ENCODE data around the gene GABRD. TPM values are rescaled to one million over a fixed set of nuclear protein-coding genes. Genes with fewer than 3 reads are reported as not detected.

GABRD gene
- total and polyA plus RNA-seq, 2 donors (not counting 3 experiments of a cell fraction or from before 2014, with no cell fraction given), result not detected

DNA sequence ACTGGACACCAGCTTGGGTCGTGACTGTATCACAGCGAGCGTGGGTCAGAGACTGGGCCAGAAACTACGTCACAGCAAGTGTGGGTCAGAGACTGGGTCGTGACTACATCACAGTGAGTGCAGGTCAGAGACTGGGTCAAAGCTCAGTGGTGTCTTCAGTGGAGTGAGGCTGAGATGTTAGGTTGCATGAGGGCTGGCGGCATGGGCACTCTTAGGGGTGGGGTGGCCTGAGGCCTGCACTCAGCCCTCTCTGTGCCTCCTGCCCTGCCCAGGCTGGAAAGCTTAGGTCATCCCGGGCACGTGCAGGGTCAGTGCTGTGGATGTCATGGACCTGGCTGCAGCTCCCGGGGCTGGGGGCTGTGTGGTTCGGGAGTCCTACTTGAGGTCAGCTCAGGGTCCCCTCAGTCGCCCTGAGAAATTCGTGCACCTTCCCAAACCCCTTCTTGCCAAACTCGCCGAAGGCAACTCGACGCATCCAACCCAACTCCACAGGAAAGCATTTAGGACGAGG is 34.5 kb upstream of the GABRD start:
- Histone ChIP-seq H4K20me1 (replicated peaks; ENCODE audit: control insufficient read depth, extremely low read depth, insufficient read depth, low read length) (no peaks in the 10 kb centered on the region), H3K27ac (ENCODE audit: insufficient read depth, low read depth, low read length) (no peak overlapping the region), H3K9me3 (replicated peaks; ENCODE audit: control insufficient read depth, insufficient read depth, low read length) (no peaks in the 10 kb centered on the region), H3K9ac (replicated peaks; ENCODE audit: extremely low read depth, insufficient read depth, low read length) (no peak overlapping the region), H3K9me1 (replicated peaks; ENCODE audit: control insufficient read depth, extremely low read depth, insufficient read depth, low read length) (no peaks in the 10 kb centered on the region), H3K4me2 (ENCODE audit: insufficient read depth, low read length) (no peak overlapping the region), H3K27me3 (ENCODE audit: control insufficient read depth in 2 of 2, insufficient read depth in 2 of 2, low read length in 2 of 2) (no peaks in the 10 kb centered on the region), H3K36me3 (ENCODE audit: control insufficient read depth in 2 of 2, extremely low read depth in 1 of 2, insufficient read depth in 2 of 2, low read length in 2 of 2) (no peaks in the 10 kb centered on the region), H3K79me2 (ENCODE audit: control insufficient read depth, insufficient read depth, low read length) (no peaks in the 10 kb centered on the region), H2AFZ (ENCODE audit: low read depth, low read length) (no peak overlapping the region), H3K4me3 (replicated peaks in 1 of 3; ENCODE audit: insufficient read depth in 1 of 3, low read depth in 1 of 3, low read length in 3 of 3) (no peak overlapping the region), H3K4me1 (ENCODE audit: control insufficient read depth, extremely low read depth, insufficient read depth, low read length) (no peaks in the 10 kb centered on the region)
- no peak for FAIRE-seq
- no TSS peak for BruUV-seq (replicated peaks)
- intact Hi-C loops (cut with micrococcal nuclease) (no loop called here), dilution Hi-C loops (cut with MboI; ENCODE audit: extremely low pct_ligation_motif_present, low sequenced_read_pairs) (no loop called here)
- TF ChIP-seq MYC (IDR thresholded peaks at IDR 0.05; ENCODE audit: low read depth, low read length), result no peak
- TF ChIP-seq EZH2 (IDR thresholded peaks at IDR 0.05; ENCODE audit: borderline replicate concordance, low read depth, low read length, severe bottlenecking), result no peak
- no peak for TF ChIP-seq MAX (IDR thresholded peaks at IDR 0.05; ENCODE audit: insufficient read depth, insufficient read length)
- no peak for TF ChIP-seq JUN (IDR thresholded peaks at IDR 0.05; ENCODE audit: borderline replicate concordance, insufficient read depth, insufficient read length, low read depth)
- no peak for TF ChIP-seq CTCF (IDR thresholded peaks at IDR 0.05; ENCODE audit: extremely low read depth in 1 of 2, insufficient read depth in 1 of 2, low read depth in 1 of 2, low read length in 2 of 2)
- no peak for TF ChIP-seq POLR2AphosphoS5 (IDR thresholded peaks at IDR 0.05; ENCODE audit: insufficient read depth, low read depth, low read length)
- TF ChIP-seq GATA2 (IDR thresholded peaks at IDR 0.05; ENCODE audit: insufficient read depth, insufficient read length, low read depth, low read length), result no peak
- no peak for TF ChIP-seq FOS (IDR thresholded peaks at IDR 0.05; ENCODE audit: borderline replicate concordance, insufficient read depth, low read length)
- TF ChIP-seq POLR2A (IDR thresholded peaks at IDR 0.05; ENCODE audit: low read depth, low read length), result no peak
- CTCF ChIA-PET, result interaction anchor here (1.6 kb wide), 1 partner anchor 24 kb away, joined by 6 read pairs; no protein-coding TSS in a partner anchor
- POLR2A ChIA-PET, result no interaction called here
- DNase-seq (ENCODE audit: low read depth, low spot score), result no peak

Measured in endothelial cell of umbilical vein (primary cell).